Measurements from ENCODE around the gene TAB3. TPM values are rescaled to one million over a fixed set of nuclear protein-coding genes. Genes with fewer than 3 reads are reported as not detected.

TAB3 gene
- total and polyA plus RNA-seq, 10 of the 15 experiments (the other 5 are each of a cell fraction or from before 2014, with no cell fraction given), result 1.7 to 22.1 (median 9.1) TPM

DNA sequence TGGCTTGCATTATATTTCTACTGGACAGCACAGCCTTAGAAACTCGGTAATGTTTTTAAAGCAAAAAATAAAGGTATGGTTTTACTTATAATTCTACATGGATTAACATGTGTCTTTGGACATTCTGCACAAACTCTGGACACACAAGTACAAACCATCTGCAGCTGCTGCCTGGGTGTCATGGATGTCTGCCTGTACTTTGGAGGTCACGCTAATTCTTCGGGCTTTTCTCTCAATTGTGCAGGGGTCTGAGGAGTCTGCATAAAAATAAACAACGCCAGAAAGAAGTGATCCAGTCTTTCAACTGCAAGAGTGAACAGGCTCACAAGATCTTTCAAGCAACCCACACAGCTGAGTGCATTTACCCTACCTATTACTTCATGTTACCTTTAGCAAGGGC lies 55.2 kb downstream of the TAB3 start:
- ChIA-PET SMC1A (ENCODE audit: uncharacterized antibody, unreplicated experiment) (interaction anchor here (0.7 kb wide), 1 partner anchor 53 kb away, joined by 3 read pairs; no protein-coding TSS in a partner anchor), POLR2A (no interaction called here), RAD21 (ENCODE audit: unreplicated experiment) (no interaction called here), CTCF (interaction anchor here (0.7 kb wide), 1 partner anchor 77 kb away, joined by 3 read pairs; no protein-coding TSS in a partner anchor)
- FAIRE-seq (no peak), ATAC-seq (no peak), DNase-seq (ENCODE audit: low read depth, low spot score) (no peak)
- Histone ChIP-seq H3K79me2 (ENCODE audit: control insufficient read depth, insufficient read depth, low read length) (no peaks in the 10 kb centered on the region), H3K27ac (ENCODE audit: control insufficient read depth, insufficient read depth) (no peak overlapping the region), H3K9ac (ENCODE audit: control insufficient read depth, insufficient read depth, low read length) (no peak overlapping the region), H2AFZ (ENCODE audit: control insufficient read depth, low read depth, low read length) (no peak overlapping the region), H4K20me1 (ENCODE audit: control insufficient read depth, insufficient read depth) (no peaks in the 10 kb centered on the region), H3K27me3 (replicated peaks in 1 of 2; ENCODE audit: control insufficient read depth in 2 of 2, insufficient read depth in 2 of 2, low read length in 1 of 2) (no peaks in the 10 kb centered on the region), H3K36me3 (ENCODE audit: control insufficient read depth in 2 of 2, insufficient read depth in 2 of 2, low read length in 1 of 2) (no peaks in the 10 kb centered on the region), H3K4me1 (ENCODE audit: control insufficient read depth, insufficient read depth, low read length) (no peaks in the 10 kb centered on the region), H3K9me3 (replicated peaks; ENCODE audit: control insufficient read depth, insufficient read depth, low read length) (no peaks in the 10 kb centered on the region), H3K4me2 (ENCODE audit: control insufficient read depth, insufficient read depth) (no peak overlapping the region), H3K4me3 (no peak overlapping the region)
- no TSS peak for BruUV-seq (replicated peaks)
- intact Hi-C loops (cut with micrococcal nuclease; ENCODE audit: unreplicated experiment) (no loop called here), in situ Hi-C loops (cut with MboI) (no loop called here)
- no peak for TF ChIP-seq E2F4 (IDR thresholded peaks at IDR 0.05; ENCODE audit: low read depth, low read length)
- TF ChIP-seq, protein P1, sequence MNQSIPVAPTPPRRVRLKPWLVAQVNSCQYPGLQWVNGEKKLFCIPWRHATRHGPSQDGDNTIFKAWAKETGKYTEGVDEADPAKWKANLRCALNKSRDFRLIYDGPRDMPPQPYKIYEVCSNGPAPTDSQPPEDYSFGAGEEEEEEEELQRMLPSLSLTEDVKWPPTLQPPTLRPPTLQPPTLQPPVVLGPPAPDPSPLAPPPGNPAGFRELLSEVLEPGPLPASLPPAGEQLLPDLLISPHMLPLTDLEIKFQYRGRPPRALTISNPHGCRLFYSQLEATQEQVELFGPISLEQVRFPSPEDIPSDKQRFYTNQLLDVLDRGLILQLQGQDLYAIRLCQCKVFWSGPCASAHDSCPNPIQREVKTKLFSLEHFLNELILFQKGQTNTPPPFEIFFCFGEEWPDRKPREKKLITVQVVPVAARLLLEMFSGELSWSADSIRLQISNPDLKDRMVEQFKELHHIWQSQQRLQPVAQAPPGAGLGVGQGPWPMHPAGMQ (IDR thresholded peaks at IDR 0.05; ENCODE audit: borderline replicate concordance), result no peak
- TF ChIP-seq BCL11A (IDR thresholded peaks at IDR 0.05; ENCODE audit: low read depth, low read length), result no peak
- no peak for TF ChIP-seq SUZ12 (IDR thresholded peaks at IDR 0.05; ENCODE audit: unreplicated experiment)
- TF ChIP-seq IKZF1 (conservative IDR thresholded peaks at IDR 0.05), result no peak
- TF ChIP-seq NRF1 (conservative IDR thresholded peaks at IDR 0.05; ENCODE audit: low read depth, low read length), result no peak
- TF ChIP-seq, protein P2, sequence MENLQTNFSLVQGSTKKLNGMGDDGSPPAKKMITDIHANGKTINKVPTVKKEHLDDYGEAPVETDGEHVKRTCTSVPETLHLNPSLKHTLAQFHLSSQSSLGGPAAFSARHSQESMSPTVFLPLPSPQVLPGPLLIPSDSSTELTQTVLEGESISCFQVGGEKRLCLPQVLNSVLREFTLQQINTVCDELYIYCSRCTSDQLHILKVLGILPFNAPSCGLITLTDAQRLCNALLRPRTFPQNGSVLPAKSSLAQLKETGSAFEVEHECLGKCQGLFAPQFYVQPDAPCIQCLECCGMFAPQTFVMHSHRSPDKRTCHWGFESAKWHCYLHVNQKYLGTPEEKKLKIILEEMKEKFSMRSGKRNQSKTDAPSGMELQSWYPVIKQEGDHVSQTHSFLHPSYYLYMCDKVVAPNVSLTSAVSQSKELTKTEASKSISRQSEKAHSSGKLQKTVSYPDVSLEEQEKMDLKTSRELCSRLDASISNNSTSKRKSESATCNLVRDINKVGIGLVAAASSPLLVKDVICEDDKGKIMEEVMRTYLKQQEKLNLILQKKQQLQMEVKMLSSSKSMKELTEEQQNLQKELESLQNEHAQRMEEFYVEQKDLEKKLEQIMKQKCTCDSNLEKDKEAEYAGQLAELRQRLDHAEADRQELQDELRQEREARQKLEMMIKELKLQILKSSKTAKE (IDR thresholded peaks at IDR 0.05; ENCODE audit: low read depth, poor library complexity, severe bottlenecking), result no peak
- TF ChIP-seq ZBED1 (IDR thresholded peaks at IDR 0.05; ENCODE audit: borderline replicate concordance), result no peak
- 77% methylated on average over 4 of the region's 4 CpGs for WGBS (ENCODE audit: insufficient coverage, insufficient replicate concordance, low lambda C conversion rate, missing lambda C conversion rate)

Measured in GM12878 (cell line).